Activated naive CD8-positive, alpha-beta T cell treated with anti-CD3 and anti-CD28 coated beads for 36 hours (primary cell): Measurements from ENCODE around the gene CCDC126. TPM values are rescaled to one million over a fixed set of nuclear protein-coding genes. Genes with fewer than 3 reads are reported as not detected.
"Not testable (repeated sequence)": the region's sequence is repeated elsewhere in the genome, so short reads cannot be mapped to it uniquely, and the experiment has no call there.

Experiments used
- DNase-seq: peaks from one replicate; pipeline ENCODE4 v3.0.0; 2021
- H3K27ac Mint-ChIP-seq: one replicate; pipeline ENCODE4 v1.8.0; 2022; ENCODE audit warnings: mild to moderate bottlenecking, moderate library complexity, mixed read lengths
- H3K27me3 Mint-ChIP-seq: one replicate; pipeline ENCODE4 v1.8.0; 2022; ENCODE audit warnings: mild to moderate bottlenecking, mixed read lengths
- H3K36me3 Mint-ChIP-seq: one replicate; pipeline ENCODE4 v1.8.0; 2021; ENCODE audit warnings: mild to moderate bottlenecking, mixed read lengths
- H3K4me1 Mint-ChIP-seq: one replicate; pipeline ENCODE4 v1.8.0; 2021; ENCODE audit warnings: mixed read lengths
- H3K4me3 Mint-ChIP-seq: one replicate; pipeline ENCODE4 v1.8.0; 2022; ENCODE audit warnings: mild to moderate bottlenecking, moderate library complexity, mixed read lengths
- H3K9me3 Mint-ChIP-seq: one replicate; pipeline ENCODE4 v1.8.0; 2022; ENCODE audit warnings: mixed read lengths
- total RNA-seq, 2 experiments: library from RNA; stranded (reverse); gene quantifications; one replicate each; pipeline ENCODE4 v1.2.3, GENCODE V29; 2021

CCDC126 gene
- total RNA-seq, 2 experiments from 2014 or later, result 3.9 to 4.3 TPM

DNA sequence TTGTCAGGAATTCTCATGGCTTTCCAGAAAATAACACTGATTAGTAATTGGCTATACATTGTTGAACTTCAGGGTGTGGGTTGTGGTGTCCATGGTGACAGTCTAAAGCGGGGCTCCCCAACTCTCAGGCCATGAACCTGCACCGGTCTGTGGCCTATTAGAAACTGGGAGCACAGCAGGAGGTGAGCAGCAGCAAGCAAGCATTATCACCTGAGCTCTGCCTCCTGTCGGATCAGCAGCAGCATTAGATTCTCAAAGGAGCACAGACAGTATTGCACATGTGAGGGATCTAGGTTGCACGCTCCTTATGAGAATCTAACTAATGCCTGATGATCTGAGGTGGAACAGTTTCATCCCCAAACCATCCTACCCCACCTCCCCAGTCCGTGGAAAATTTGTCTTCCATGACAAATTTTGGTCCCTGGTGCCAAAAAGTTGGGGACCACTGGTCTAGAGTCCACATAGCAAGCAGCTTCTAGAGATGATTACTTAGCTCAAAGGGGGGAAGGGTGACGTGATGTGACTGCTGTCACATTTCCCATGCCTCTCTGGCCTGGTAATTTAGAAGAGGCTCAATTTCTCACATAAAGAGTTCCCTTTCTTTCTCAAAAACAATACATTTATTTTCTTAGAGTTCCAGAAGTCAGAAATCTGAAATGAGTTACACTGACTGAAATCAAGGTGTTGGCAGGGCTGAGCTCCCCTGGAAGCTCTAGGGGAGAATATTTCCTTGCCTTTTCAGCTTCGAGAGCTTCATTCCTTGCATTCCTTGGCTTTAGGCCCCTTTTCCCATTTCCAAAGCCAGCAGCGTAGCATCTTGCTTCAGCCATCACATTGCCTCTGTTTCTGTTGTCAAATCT, 65.2 kb downstream of the CCDC126 start:
- Mint-ChIP-seq H3K9me3 (peaks cover 10% of the 10 kb centered on the region), H3K27me3 (no peaks in the 10 kb centered on the region), H3K36me3 (no peaks in the 10 kb centered on the region), H3K4me1 (no peaks in the 10 kb centered on the region), H3K4me3 (no peak overlapping the region), H3K27ac (no peak overlapping the region)
- DNase-seq, result no peak

GRCh38 chr7:23662984-23663313, 65.8 kb downstream of the CCDC126 start:
- H3K36me3 Mint-ChIP-seq, result no peaks in the 10 kb centered on the region
- peaks cover 10% of the 10 kb centered on the region for H3K9me3 Mint-ChIP-seq

GRCh38 chr7:23664122-23664521, 66.9 kb downstream of the CCDC126 start:
- DNase-seq, result no peak
- Mint-ChIP-seq H3K36me3 (no peaks in the 10 kb centered on the region), H3K27ac (no peak overlapping the region), H3K4me1 (no peaks in the 10 kb centered on the region), H3K9me3 (peaks cover 3% of the 10 kb centered on the region), H3K4me3 (no peak overlapping the region), H3K27me3 (no peaks in the 10 kb centered on the region)

More at GRCh38 chr7:23662984-23663313, 65.8 kb downstream of the CCDC126 start:
- Mint-ChIP-seq H3K4me3 (no peak overlapping the region), H3K27me3 (no peaks in the 10 kb centered on the region), H3K4me1 (no peaks in the 10 kb centered on the region), H3K27ac (no peak overlapping the region)
- no peak for DNase-seq

GRCh38 chr7:23672033-23672432, 74.9 kb downstream of the CCDC126 start:
- Mint-ChIP-seq H3K27me3 (peaks cover 6% of the 10 kb centered on the region), H3K9me3 (no peaks in the 10 kb centered on the region), H3K27ac (no peak overlapping the region), H3K4me3 (no peak overlapping the region), H3K4me1 (no peaks in the 10 kb centered on the region), H3K36me3 (no peaks in the 10 kb centered on the region)
- no peak for DNase-seq

- H3K36me3 Mint-ChIP-seq, result peaks cover 5% of the 10 kb centered on the region
- peak within 1 kb of the TSS; percentile 85 for H3K4me3 Mint-ChIP-seq
- H3K9me3 Mint-ChIP-seq, result peaks cover 3% of the 10 kb centered on the region
- H3K27me3 Mint-ChIP-seq, result peaks cover 2% of the 10 kb centered on the region
- peak; percentile 85 for DNase-seq
- H3K4me1 Mint-ChIP-seq, result peaks cover 10% of the 10 kb centered on the region
- H3K27ac Mint-ChIP-seq, result peak within 1 kb of the TSS; percentile 72
These were observed 82.8 kb downstream of the CCDC126 start, which contains the start of gene FAM221A for GRCh38 chr7:23679898-23680413. TSS of gene FAM221A (plus strand) at chr7:23680199. CDS start at chr7:23680219, 20 bp downstream.

DNA sequence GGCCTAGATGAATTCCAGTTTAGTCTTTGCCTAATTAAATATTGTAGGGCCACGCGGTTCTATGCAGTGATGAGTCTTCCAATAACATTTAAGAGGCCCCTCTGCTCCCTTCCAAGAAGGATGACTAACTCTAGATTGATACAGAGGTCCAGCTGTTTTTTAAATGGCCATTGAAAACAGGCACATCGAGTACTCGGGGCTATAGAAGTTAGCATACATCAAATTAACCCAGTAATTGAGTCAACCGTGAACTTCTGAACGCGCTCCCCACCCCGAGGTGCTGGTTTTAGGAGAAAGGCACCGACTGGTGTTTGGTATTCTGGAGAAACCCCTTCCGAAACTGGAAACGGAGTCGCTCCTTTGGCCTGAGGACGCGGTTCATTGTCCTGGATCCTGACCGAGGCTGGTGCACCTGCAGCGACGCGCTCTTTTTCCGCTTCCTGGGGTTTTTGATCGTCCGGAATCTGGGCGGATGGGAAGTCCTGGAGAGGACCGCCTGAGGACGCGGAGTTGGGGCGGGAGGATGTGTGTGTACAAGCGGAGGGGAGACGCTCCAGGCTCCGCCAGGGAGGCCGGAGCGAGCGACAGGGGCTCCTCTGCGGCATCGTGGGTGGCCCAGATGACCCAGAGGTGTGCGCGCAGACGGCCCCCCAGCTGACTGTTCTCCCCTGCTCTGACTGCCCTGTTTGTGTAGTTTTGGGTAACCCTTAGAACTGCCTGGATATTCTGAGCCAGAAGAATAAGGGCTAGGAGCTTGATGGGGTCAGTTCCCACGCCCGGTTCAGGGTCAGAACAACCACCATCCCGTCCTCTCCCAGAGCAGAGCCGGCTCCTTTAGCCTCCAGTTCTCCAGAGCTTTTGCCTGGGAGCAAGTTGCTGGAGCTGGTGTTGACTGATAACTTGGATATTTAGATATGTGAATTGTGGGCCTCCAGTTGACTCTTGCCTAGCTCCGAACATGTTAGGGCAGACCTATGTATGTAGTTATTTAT, 83.5 kb downstream of the CCDC126 start:
- Mint-ChIP-seq H3K4me1 (peaks cover 10% of the 10 kb centered on the region), H3K27ac (no peak overlapping the region), H3K36me3 (peaks cover 5% of the 10 kb centered on the region), H3K27me3 (no peaks in the 10 kb centered on the region), H3K9me3 (peaks cover 3% of the 10 kb centered on the region), H3K4me3 (peak overlapping the region; percentile 85)
- peak; percentile 44 for DNase-seq

GRCh38 chr7:23684041-23684440, 86.9 kb downstream of the CCDC126 start:
- H3K4me3 Mint-ChIP-seq, H3K9me3 Mint-ChIP-seq, H3K4me1 Mint-ChIP-seq, H3K36me3 Mint-ChIP-seq, DNase-seq, H3K27me3 Mint-ChIP-seq, H3K27ac Mint-ChIP-seq: not testable (repeated sequence)

DNA sequence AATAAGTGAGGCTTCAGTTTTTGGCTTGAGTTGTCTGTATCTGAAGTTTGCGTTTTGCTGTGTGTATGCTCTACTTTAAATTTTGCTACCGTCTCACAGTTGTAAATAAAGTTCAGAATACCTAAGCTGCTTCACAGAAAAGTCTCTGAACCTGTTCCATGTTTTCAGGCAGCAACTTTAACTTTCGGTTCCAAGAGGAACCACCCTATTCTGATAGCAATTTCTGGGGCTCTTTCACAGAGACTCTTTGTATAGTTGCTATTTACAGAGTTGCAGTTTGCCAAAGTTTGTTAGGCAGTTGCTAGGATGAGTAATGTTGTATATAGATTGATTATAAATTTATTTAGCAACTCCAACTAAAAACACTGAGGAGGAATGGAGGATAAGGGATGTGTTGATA, 88.5 kb downstream of the CCDC126 start:
- no peak overlapping the region for H3K27ac Mint-ChIP-seq
- H3K36me3 Mint-ChIP-seq, result no peaks in the 10 kb centered on the region
- H3K4me3 Mint-ChIP-seq, result no peak overlapping the region
- no peak for DNase-seq
- H3K27me3 Mint-ChIP-seq, result no peaks in the 10 kb centered on the region
- H3K9me3 Mint-ChIP-seq, result no peaks in the 10 kb centered on the region
- peaks cover 2% of the 10 kb centered on the region for H3K4me1 Mint-ChIP-seq

DNA sequence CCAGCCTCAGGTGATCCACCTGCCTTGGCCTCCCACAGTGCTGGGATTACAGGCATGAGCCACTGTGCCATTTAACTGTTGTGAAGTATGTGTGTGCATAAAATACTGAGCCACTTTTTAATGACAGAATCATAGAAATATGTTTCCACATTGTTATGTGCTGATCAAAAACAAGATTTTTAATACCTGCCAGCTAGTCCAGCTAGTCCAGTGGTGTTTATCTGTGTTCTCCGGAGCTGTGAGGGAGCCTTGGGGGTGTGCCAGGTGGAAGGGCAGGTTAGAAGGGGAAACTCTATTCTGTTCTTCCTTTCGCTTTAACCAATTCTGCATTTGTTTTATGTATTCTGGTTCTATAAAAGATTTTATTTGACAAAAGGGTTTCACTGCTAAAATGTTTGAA, 89.8 kb downstream of the CCDC126 start:
- no peak for DNase-seq
- Mint-ChIP-seq H3K4me3 (no peak overlapping the region), H3K36me3 (no peaks in the 10 kb centered on the region)

GRCh38 chr7:23689165-23689564, 92.0 kb downstream of the CCDC126 start:
- Mint-ChIP-seq H3K4me1 (no peaks in the 10 kb centered on the region), H3K27me3 (no peaks in the 10 kb centered on the region), H3K36me3 (peaks cover 8% of the 10 kb centered on the region), H3K9me3 (no peaks in the 10 kb centered on the region), H3K4me3 (no peak overlapping the region), H3K27ac (no peak overlapping the region)
- no peak for DNase-seq

More for the DNA sequence above, 89.8 kb downstream of the CCDC126 start:
- Mint-ChIP-seq H3K27me3 (no peaks in the 10 kb centered on the region), H3K27ac (no peak overlapping the region), H3K4me1 (no peaks in the 10 kb centered on the region), H3K9me3 (no peaks in the 10 kb centered on the region)

DNA sequence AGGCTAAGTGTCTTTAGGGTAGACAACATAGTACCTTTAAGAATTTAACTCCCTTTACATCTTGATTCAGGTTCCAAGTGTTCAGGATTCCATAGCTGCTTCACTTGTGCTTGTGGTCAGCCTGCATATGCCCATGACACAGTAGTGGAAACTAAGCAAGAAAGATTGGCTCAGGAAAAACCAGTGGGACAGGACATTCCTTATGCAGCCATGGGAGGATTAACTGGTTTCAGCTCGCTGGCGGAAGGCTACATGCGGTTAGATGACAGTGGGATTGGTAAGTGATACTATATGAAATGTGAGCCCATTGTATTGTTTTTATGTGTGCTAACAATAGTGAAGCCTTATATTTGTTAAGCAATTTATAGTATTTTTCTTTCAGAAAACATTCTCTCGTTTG, 94.1 kb downstream of the CCDC126 start:
- DNase-seq, result no peak
- no peak overlapping the region for H3K4me3 Mint-ChIP-seq
- H3K36me3 Mint-ChIP-seq, result peaks cover 8% of the 10 kb centered on the region
- H3K9me3 Mint-ChIP-seq, result no peaks in the 10 kb centered on the region
- H3K27me3 Mint-ChIP-seq, result no peaks in the 10 kb centered on the region
- H3K4me1 Mint-ChIP-seq, result no peaks in the 10 kb centered on the region
- H3K27ac Mint-ChIP-seq, result no peak overlapping the region

DNA sequence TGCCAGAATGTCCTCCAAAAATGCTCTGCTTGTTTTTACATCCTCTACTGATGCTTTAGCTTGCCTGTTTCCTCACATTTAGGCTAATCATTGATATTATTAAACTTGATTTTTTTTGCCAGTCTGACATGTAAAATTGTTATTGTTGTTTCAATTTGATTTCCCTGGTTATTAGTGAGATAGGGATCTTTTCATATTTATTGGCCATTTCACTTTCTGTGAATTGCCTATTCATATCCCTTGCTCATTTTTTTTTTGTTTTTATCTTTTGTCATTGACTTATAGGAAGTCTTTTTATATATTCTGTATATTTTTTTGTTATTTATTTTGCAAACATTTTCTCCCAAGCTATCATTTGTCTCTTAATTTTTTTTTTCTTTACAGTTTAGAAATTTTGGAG, 96.0 kb downstream of the CCDC126 start:
- no peak overlapping the region for H3K4me3 Mint-ChIP-seq
- no peak overlapping the region for H3K27ac Mint-ChIP-seq
- no peaks in the 10 kb centered on the region for H3K27me3 Mint-ChIP-seq
- H3K9me3 Mint-ChIP-seq, result no peaks in the 10 kb centered on the region
- peaks cover 8% of the 10 kb centered on the region for H3K36me3 Mint-ChIP-seq
- peaks cover 4% of the 10 kb centered on the region for H3K4me1 Mint-ChIP-seq
- no peak for DNase-seq
